Calu3 (cell line): ENCODE data around the gene PHOX2A. TPM values are rescaled to one million over a fixed set of nuclear protein-coding genes. Genes with fewer than 3 reads are reported as not detected.

Source experiments
- BruUV-seq: library from RNA; stranded (reverse); fragments of 400-500 nt; replicated peaks from 2 replicates; lab custom pipeline; 2021; lab: Mats Ljungman, UMichigan
- CTCF ChIA-PET: fragments of 300-600 bp; sonication (Branson Sonifier 250); formaldehyde crosslinking; loops from one replicate; lab custom pipeline; 2022; ENCODE audit warnings: antibody characterized with exemption; lab: Charles Lee
- DNase-seq: peaks from one replicate; pipeline ENCODE4 v3.0.0; 2022
- H3K27ac Mint-ChIP-seq: one replicate; pipeline ENCODE4 v1.8.0; 2022; ENCODE audit warnings: mixed read lengths; ENCODE audit not compliant: unreplicated experiment
- H3K27me3 Mint-ChIP-seq: one replicate; pipeline ENCODE4 v1.8.0; 2022; ENCODE audit warnings: mixed read lengths; ENCODE audit not compliant: unreplicated experiment
- H3K36me3 Mint-ChIP-seq: one replicate; pipeline ENCODE4 v1.8.0; 2022; ENCODE audit warnings: mild to moderate bottlenecking, moderate library complexity, mixed read lengths; ENCODE audit not compliant: insufficient read depth, unreplicated experiment
- H3K4me1 Mint-ChIP-seq: one replicate; pipeline ENCODE4 v1.8.0; 2022; ENCODE audit warnings: mild to moderate bottlenecking, low read depth, mixed read lengths; ENCODE audit not compliant: unreplicated experiment
- H3K4me3 Mint-ChIP-seq: one replicate; pipeline ENCODE4 v1.8.0; 2022; ENCODE audit warnings: mild to moderate bottlenecking, low read depth, moderate library complexity, mixed read lengths; ENCODE audit not compliant: unreplicated experiment
- H3K9me3 Mint-ChIP-seq: one replicate; pipeline ENCODE4 v1.8.0; 2022; ENCODE audit warnings: low read depth, mixed read lengths; ENCODE audit not compliant: unreplicated experiment
- CTCF ChIP-seq: fragments of 200-600 bp; IDR thresholded peaks from one replicate; pipeline ENCODE4 v1.8.0; 2022; ENCODE audit warnings: antibody characterized with exemption; ENCODE audit not compliant: unreplicated experiment
- intact Hi-C: fragments of 100-400 bp; cut with micrococcal nuclease; formaldehyde crosslinking; loops from one replicate; pipeline ENCODE4 v1.10.0; 2022; ENCODE audit not compliant: unreplicated experiment
- total RNA-seq: library from RNA; stranded (reverse); gene quantifications from 2 replicates; pipeline ENCODE4 v1.2.3, GENCODE V29; 2022

PHOX2A gene
- total RNA-seq, 1 experiment from 2014 or later, result not detected

GRCh38 chr11:72221386-72222075 lies 22.4 kb downstream of the PHOX2A start:
- no peaks in the 10 kb centered on the region for H3K9me3 Mint-ChIP-seq
- H3K27ac Mint-ChIP-seq, result no peak overlapping the region
- intact Hi-C loops, result loop anchor here (10.0 kb wide), 1 partner anchor 193 kb away; no protein-coding TSS in a partner anchor
- no peak for DNase-seq
- H3K36me3 Mint-ChIP-seq, result peaks cover 34% of the 10 kb centered on the region
- H3K27me3 Mint-ChIP-seq, result peaks cover 26% of the 10 kb centered on the region
- no peak overlapping the region for H3K4me3 Mint-ChIP-seq
- CTCF ChIA-PET, result no interaction called here
- peaks cover 20% of the 10 kb centered on the region for H3K4me1 Mint-ChIP-seq
- no peak for TF ChIP-seq CTCF
- no TSS peak for BruUV-seq

GRCh38 chr11:72220696-72221363 lies 23.1 kb downstream of the PHOX2A start:
- intact Hi-C loops, result loop anchor here (10.0 kb wide), 1 partner anchor 194 kb away; no protein-coding TSS in a partner anchor

GRCh38 chr11:72218251-72218745 lies 25.7 kb downstream of the PHOX2A start:
- no peak for TF ChIP-seq CTCF
- peaks cover 8% of the 10 kb centered on the region for H3K4me1 Mint-ChIP-seq
- CTCF ChIA-PET, result no interaction called here
- H3K9me3 Mint-ChIP-seq, result no peaks in the 10 kb centered on the region
- no TSS peak for BruUV-seq
- H3K4me3 Mint-ChIP-seq, result no peak overlapping the region
- H3K27ac Mint-ChIP-seq, result no peak overlapping the region
- intact Hi-C loops, result no loop called here
- peaks cover 51% of the 10 kb centered on the region for H3K27me3 Mint-ChIP-seq
- peaks cover 7% of the 10 kb centered on the region for H3K36me3 Mint-ChIP-seq
- DNase-seq, result no peak

More at GRCh38 chr11:72220696-72221363, 23.1 kb downstream of the PHOX2A start:
- no peaks in the 10 kb centered on the region for H3K9me3 Mint-ChIP-seq
- TF ChIP-seq CTCF, result no peak
- no TSS peak for BruUV-seq
- no peak overlapping the region for H3K4me3 Mint-ChIP-seq
- H3K4me1 Mint-ChIP-seq, result peaks cover 17% of the 10 kb centered on the region
- no peak overlapping the region for H3K27ac Mint-ChIP-seq
- peaks cover 33% of the 10 kb centered on the region for H3K27me3 Mint-ChIP-seq
- H3K36me3 Mint-ChIP-seq, result peaks cover 32% of the 10 kb centered on the region
- DNase-seq, result no peak
- CTCF ChIA-PET, result no interaction called here

GRCh38 chr11:72217841-72218240 lies 26.1 kb downstream of the PHOX2A start:
- intact Hi-C loops, result no loop called here
- Mint-ChIP-seq H3K4me3 (no peak overlapping the region), H3K27ac (no peak overlapping the region), H3K27me3 (peaks cover 51% of the 10 kb centered on the region), H3K9me3 (no peaks in the 10 kb centered on the region), H3K4me1 (peaks cover 8% of the 10 kb centered on the region), H3K36me3 (peaks cover 2% of the 10 kb centered on the region)
- DNase-seq, result no peak
- no peak for TF ChIP-seq CTCF
- no TSS peak for BruUV-seq
- CTCF ChIA-PET, result no interaction called here
